ENCODE data around the gene RIMOC1.

GRCh38 chr5:41869724-41870626 is 34.2 kb upstream of the RIMOC1 start, which contains the start of gene OXCT1:
- TF ChIP-seq CTCF (IDR thresholded peaks at IDR 0.05; ENCODE audit: control extremely low read depth in 1 of 3, insufficient read depth in 1 of 3, low read depth in 1 of 3, low read length in 3 of 3) (no peak), RXRA (IDR thresholded peaks at IDR 0.05; ENCODE audit: insufficient read depth, low read depth, low read length) (no peak), MAX (IDR thresholded peaks at IDR 0.05) (peak; percentile 52; the same call in 1 of the 2 replicates), RBBP5 (IDR thresholded peaks at IDR 0.05; ENCODE audit: borderline replicate concordance, low read depth, low read length) (peak; percentile 77; the same call in 1 of the 2 replicates), TCF12 (IDR thresholded peaks at IDR 0.05; ENCODE audit: low read depth, low read length) (peak; percentile 46; the same call in 1 of the 2 replicates)

All from H1 (cell line).